Loucy (cell line): ENCODE results near the gene ARHGEF26.

ENCODE experiments used
- CTCF ChIP-seq: fragments of 200-600 bp; sonication (generic); conservative IDR thresholded peaks from 2 replicates; pipeline ENCODE4 v1.5.1; 2014; ENCODE audit warnings: mild to moderate bottlenecking, antibody characterized with exemption, low read length
- EZH2phosphoT487 ChIP-seq: fragments of 200-600 bp; IDR thresholded peaks from 2 replicates; pipeline ENCODE4 v1.6.1; 2018; ENCODE audit warnings: antibody characterized with exemption, mild to moderate bottlenecking, moderate library complexity, borderline replicate concordance

- TF ChIP-seq CTCF (no peak), EZH2phosphoT487 (no peak)
Measured at GRCh38 chr3:154130540-154130939, 9.3 kb downstream of the ARHGEF26 start.
